ENCODE data around the gene KRT6A. TPM values are rescaled to one million over a fixed set of nuclear protein-coding genes. Genes with fewer than 3 reads are reported as not detected.

Gene KRT6A
- total and polyA plus RNA-seq, 2 donors (not counting 1 experiment from before 2014, with no cell fraction given) = not detected

- Mint-ChIP-seq H3K4me3 (no peak overlapping the region), H3K9me3 (ENCODE audit: insufficient read depth) (peaks cover 2% of the 10 kb centered on the region), H3K27ac (no peak overlapping the region), H3K4me1 (peaks cover 3% of the 10 kb centered on the region), H3K27me3 (peaks cover 27% of the 10 kb centered on the region)
- H3K9me3 ChIP-seq (ENCODE audit: control extremely low read depth in 1 of 3, control insufficient read depth in 2 of 3, insufficient read depth in 1 of 3, low read length in 2 of 3) = no peaks in the 10 kb centered on the region
- H3K4me3 ChIP-seq (ENCODE audit: control extremely low read depth in 1 of 5, extremely low read depth in 1 of 5, insufficient read depth in 1 of 5, low read depth in 2 of 5, low read length in 4 of 5) = no peak overlapping the region
- no peak overlapping the region for H3K4me2 ChIP-seq (replicated peaks; ENCODE audit: low read depth, low read length, poor library complexity, severe bottlenecking)
- H2AFZ ChIP-seq (ENCODE audit: insufficient read depth, low read depth, low read length, poor library complexity, severe bottlenecking) = no peak overlapping the region
- H3K79me2 ChIP-seq (ENCODE audit: control insufficient read depth, insufficient read depth, low read length) = no peaks in the 10 kb centered on the region
- H3K9ac ChIP-seq (ENCODE audit: low read length) = no peak overlapping the region
- no peaks in the 10 kb centered on the region for H4K20me1 ChIP-seq (ENCODE audit: control insufficient read depth, insufficient read depth, low read length, poor library complexity, severe bottlenecking)
- DNase-seq (no peak), ATAC-seq (ENCODE audit: low read depth) (no peak)
- no peaks in the 10 kb centered on the region for H3K4me1 ChIP-seq (ENCODE audit: control insufficient read depth in 2 of 2, insufficient read depth in 2 of 2, low read length in 2 of 2)
- H3K27ac ChIP-seq (ENCODE audit: low read length in 2 of 2) = no peak overlapping the region
- ChIA-PET POLR2A (no interaction called here), CTCF (no interaction called here)
- H3K27me3 ChIP-seq (replicated peaks in 1 of 4; ENCODE audit: control extremely low read depth in 1 of 4, control insufficient read depth in 3 of 4, insufficient read depth in 4 of 4, low read length in 3 of 4) = peaks cover 0 to 3% (median 0%) of the 10 kb centered on the region in 4 experiments
- intact Hi-C loops (cut with micrococcal nuclease) = no loop called here
- TF ChIP-seq CTCF (IDR thresholded peaks at IDR 0.05) (no peak), EZH2 (IDR thresholded peaks at IDR 0.05; ENCODE audit: borderline replicate concordance, insufficient read depth, low read depth, low read length, poor library complexity, severe bottlenecking) (no peak)
- H3K36me3 ChIP-seq (replicated peaks in 1 of 2; ENCODE audit: control extremely low read depth in 1 of 2, control insufficient read depth in 1 of 2, extremely low read depth in 1 of 2, insufficient read depth in 2 of 2, low read length in 1 of 2) = no peaks in the 10 kb centered on the region
- 69% methylated on average over 4 of the region's 6 CpGs for WGBS (ENCODE audit: insufficient coverage)
These were observed 46.6 kb downstream of the KRT6A start for GRCh38 chr12:52446367-52447045.

GRCh38 chr12:52445876-52446275 is 47.2 kb downstream of the KRT6A start:
- no peak overlapping the region for H3K4me3 ChIP-seq (ENCODE audit: control extremely low read depth in 1 of 5, extremely low read depth in 1 of 5, insufficient read depth in 1 of 5, low read depth in 2 of 5, low read length in 4 of 5)
- TF ChIP-seq CTCF (IDR thresholded peaks at IDR 0.05) (no peak), EZH2 (IDR thresholded peaks at IDR 0.05; ENCODE audit: borderline replicate concordance, insufficient read depth, low read depth, low read length, poor library complexity, severe bottlenecking) (no peak)
- H3K4me1 ChIP-seq (ENCODE audit: control insufficient read depth in 2 of 2, insufficient read depth in 2 of 2, low read length in 2 of 2) = no peaks in the 10 kb centered on the region
- H3K27me3 ChIP-seq (replicated peaks in 1 of 4; ENCODE audit: control extremely low read depth in 1 of 4, control insufficient read depth in 3 of 4, insufficient read depth in 4 of 4, low read length in 3 of 4) = peaks cover 0 to 3% (median 0%) of the 10 kb centered on the region in 4 experiments
- no peak overlapping the region for H3K27ac Mint-ChIP-seq
- no peaks in the 10 kb centered on the region for H3K36me3 ChIP-seq (replicated peaks in 1 of 2; ENCODE audit: control extremely low read depth in 1 of 2, control insufficient read depth in 1 of 2, extremely low read depth in 1 of 2, insufficient read depth in 2 of 2, low read length in 1 of 2)
- H3K27ac ChIP-seq (ENCODE audit: low read length in 2 of 2) = no peak overlapping the region
- peaks cover 2% of the 10 kb centered on the region for H3K9me3 Mint-ChIP-seq (ENCODE audit: insufficient read depth)
- H3K4me1 Mint-ChIP-seq = peaks cover 3% of the 10 kb centered on the region
- ATAC-seq (ENCODE audit: low read depth) (no peak), DNase-seq (no peak)
- H3K4me3 Mint-ChIP-seq = no peak overlapping the region
- H4K20me1 ChIP-seq (ENCODE audit: control insufficient read depth, insufficient read depth, low read length, poor library complexity, severe bottlenecking) = no peaks in the 10 kb centered on the region
- H3K9ac ChIP-seq (ENCODE audit: low read length) = no peak overlapping the region
- H3K9me3 ChIP-seq (ENCODE audit: control extremely low read depth in 1 of 3, control insufficient read depth in 2 of 3, insufficient read depth in 1 of 3, low read length in 2 of 3) = no peaks in the 10 kb centered on the region
- WGBS (ENCODE audit: insufficient coverage) = 75% methylated on average over 2 of the region's 3 CpGs
- H3K27me3 Mint-ChIP-seq = peaks cover 32% of the 10 kb centered on the region
- intact Hi-C loops (cut with micrococcal nuclease) = no loop called here
- H2AFZ ChIP-seq (ENCODE audit: insufficient read depth, low read depth, low read length, poor library complexity, severe bottlenecking) = no peak overlapping the region
- ChIA-PET POLR2A (no interaction called here), CTCF (no interaction called here)
- H3K4me2 ChIP-seq (replicated peaks; ENCODE audit: low read depth, low read length, poor library complexity, severe bottlenecking) = no peak overlapping the region
- H3K79me2 ChIP-seq (ENCODE audit: control insufficient read depth, insufficient read depth, low read length) = no peaks in the 10 kb centered on the region

Data from B cell (primary cell).